GM18499 (cell line): ENCODE results near the gene REPS1.
"Not testable (repeated sequence)": the region's sequence is repeated elsewhere in the genome, so short reads cannot be mapped to it uniquely, and the experiment has no call there.

ENCODE experiments used
- ATAC-seq: cut with Tn5 transposase; IDR thresholded peaks from one replicate; pipeline ENCODE4 v1.9.1; 2021; ENCODE audit warnings: moderate number of reproducible peaks; ENCODE audit not compliant: insufficient read depth, unreplicated experiment

The REPS1 gene

DNA sequence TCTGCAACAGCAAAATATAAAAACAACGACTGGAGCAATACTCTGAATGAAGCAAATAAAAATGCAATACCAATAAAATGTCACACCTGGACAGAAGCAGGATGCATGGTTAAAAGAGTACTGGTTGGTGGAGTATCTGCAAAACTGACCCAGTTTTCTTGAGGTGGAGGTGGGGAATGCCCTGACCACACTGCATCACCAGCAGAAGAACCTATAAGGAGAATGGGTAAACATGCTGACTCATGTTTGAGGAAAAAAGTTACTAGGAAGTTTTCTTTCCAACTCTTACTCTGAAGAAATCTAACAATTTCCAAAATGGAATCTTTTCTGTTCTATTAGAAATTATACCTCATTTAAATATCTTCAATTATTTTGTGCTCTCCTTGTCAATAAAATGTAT, 43.6 kb downstream of the REPS1 start:
- ATAC-seq, result no peak

DNA sequence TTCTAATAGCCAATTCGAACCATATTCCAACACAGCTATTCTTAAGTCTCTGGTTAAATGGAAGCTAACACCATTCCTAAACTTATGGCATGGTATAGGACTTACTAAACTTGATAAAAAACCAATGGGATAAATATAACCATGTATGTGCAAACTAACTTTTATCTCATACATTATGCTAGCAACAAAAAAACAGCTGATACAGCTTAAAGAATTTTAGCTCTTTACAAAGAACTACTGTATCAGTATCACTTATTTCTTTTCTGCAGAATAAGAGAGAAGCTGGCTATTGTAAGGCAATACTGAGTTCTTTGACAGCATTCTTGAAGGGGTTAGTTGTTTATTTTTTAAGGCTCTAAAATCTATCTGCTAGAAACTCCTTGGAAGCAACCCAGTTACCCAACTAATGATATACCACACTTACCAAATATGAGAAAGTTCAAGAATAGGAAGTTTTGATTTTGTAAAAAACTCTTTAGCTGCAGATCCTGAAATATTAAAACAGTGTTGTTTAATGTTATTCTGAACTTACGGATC, 44.9 kb downstream of the REPS1 start:
- no peak for ATAC-seq

DNA sequence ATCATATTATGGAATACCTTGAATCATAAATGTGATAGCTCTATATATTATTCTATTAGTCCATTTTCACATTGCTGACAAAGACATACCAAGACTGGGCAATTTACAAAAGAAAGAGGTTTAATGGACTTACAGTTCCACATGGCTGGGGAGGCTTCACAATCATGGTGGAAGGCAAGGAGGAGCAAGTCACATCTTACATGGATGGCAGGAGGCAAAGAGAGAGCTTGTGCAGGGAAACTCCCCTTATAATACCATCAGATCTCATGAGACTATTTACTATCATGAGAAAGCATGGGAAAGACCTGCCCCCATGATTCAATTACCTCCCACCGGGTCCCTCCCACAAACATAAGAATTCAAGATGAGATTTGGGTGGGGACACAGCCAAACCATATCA, 51.2 kb downstream of the REPS1 start:
- ATAC-seq, result not testable (repeated sequence)

DNA sequence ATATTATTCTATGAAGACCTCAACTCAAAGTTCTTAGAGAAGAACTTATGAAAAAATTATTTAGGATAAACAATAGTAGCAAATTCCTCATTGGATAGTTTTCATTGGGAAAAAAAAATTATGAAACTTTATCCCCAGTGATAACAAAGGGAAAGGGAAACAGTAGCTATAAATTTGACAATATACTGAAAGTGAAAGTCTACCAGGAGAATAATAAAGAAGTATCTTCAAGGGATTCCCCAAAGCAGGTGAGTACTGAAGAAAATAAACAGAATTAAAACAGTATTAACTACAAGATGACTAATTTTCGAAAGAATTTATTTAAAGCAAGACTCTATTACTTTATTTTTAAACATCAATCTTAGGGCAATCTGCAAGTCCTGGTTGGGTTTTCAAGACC, 56.4 kb downstream of the REPS1 start:
- no peak for ATAC-seq

DNA sequence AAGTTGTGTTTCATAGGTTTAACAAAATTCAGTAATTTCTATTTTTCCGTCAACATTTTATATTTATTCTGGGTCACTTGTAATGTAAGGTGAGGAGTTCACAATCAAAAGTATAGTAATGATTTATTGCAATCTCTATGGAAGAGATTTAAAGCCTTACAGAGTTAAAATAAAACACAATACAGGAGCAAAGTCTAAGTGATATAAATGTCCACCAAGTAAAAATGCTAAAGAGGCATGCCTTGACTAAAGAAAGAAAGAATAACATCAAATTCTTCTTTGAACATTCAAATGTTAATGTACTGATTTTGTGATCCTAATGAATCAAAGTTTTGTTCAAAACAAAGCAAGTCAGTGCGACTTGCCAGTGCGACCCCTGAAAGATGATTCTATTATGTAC, 61.5 kb downstream of the REPS1 start:
- ATAC-seq, result no peak

DNA sequence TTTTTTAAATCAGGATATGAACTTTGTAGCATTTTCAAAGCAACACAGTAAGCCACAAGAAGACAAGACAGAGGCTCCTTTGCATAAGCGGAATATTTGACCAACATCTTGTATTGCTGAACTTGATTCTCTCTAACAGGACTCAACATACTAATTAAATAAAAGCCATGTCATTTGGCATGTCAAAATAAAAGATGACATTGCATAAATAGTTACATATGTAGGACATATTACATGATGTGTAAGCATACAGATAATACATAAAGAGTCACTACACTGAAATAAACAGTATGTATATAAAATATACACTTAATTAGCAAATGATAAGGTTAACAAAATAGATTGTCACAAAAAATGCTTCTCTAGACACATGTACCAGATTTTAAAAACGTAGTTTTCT, 62.2 kb downstream of the REPS1 start:
- no peak for ATAC-seq

DNA sequence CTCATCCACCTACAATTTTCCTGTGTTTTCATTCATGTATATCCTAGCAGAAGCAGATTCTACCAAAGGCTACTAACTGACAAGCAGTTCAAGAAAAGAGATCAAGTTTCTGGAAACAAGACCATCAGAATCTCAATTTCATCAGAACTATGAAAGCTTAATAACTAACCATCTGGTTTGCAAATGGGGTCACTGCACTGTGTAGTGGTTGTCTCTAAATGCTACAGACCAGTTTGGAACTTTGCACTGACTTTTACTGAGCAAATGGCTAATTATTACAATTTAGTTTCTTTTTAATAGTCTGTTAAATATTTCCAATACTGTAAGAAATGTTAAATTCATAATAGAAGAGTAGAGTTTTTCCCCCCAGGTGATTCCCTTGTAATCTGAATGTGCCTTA, 64.5 kb downstream of the REPS1 start:
- no peak for ATAC-seq

DNA sequence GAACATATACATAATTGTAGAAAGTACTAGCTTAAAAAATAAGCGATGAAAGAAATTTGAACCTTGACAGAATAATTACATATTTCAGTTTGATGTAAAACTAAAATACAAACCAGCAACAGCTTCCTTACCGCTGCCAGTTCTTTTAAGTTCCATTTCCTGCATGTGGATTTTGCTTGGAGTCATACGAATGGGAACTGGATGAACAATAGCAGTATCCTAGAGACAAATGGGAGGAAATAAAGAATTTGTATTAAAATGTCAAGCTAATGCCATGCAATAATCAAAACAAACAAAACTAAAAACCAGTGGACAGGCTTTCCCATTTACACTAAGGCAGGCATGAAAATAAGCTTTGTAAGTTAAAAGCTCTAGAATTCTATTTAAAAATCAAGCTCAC, 67.1 kb downstream of the REPS1 start:
- no peak for ATAC-seq

DNA sequence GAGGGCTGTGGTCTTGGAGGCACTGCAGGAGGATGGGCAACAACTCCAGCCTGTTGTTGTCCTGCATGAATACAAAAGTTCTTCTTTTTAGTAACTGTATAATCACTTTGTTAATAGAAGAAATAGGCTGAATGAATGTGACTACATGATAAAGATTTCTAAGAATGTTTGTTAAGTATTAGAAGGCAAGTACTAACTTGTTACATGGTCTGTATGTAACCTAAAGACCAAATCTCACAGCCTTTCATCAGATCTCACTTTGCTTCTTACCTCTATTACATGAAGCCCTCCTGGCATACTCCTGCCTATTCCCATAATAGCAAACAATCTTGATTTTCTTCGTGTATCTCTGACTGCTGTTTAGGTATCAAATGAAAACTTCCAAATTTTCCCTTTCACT, 73.4 kb downstream of the REPS1 start:
- no peak for ATAC-seq

DNA sequence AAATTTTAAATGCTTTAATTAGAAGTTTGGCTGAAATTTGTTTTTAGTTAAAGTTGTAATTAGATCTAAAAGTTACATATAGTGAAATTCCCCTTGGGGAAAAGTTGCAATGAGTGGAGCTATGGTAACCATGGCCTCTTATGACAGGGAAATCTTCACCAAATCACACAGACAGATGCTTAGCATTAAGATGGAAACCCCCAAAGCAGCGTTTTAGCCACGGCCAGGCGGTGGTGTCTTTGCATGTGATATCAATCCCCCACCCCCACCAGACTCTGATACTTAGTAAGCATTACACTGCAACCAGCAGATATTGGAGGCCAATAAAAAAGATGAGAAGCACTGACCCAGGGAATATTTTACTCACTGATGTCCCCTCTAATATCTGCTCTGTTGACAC, 75.7 kb downstream of the REPS1 start:
- no peak for ATAC-seq

DNA sequence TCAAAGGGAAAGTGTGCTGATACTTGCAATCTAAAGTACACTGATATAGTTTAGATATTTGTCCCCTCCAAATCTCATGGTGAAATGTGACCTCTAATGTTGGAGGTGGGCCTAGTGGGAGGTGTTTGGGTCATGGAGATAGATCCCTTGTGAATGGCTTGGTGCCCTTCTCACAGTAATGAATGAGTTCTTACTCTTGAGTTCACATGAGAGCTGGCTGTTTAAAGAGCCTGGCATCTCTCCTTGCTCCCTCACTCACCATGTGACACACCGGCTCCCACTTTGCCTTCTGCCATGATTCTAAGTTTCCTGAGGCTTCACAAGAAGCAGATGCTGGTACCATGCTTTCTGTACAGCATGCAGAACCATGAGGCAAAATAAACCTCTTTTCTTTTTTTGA, 78.1 kb downstream of the REPS1 start:
- no peak for ATAC-seq

DNA sequence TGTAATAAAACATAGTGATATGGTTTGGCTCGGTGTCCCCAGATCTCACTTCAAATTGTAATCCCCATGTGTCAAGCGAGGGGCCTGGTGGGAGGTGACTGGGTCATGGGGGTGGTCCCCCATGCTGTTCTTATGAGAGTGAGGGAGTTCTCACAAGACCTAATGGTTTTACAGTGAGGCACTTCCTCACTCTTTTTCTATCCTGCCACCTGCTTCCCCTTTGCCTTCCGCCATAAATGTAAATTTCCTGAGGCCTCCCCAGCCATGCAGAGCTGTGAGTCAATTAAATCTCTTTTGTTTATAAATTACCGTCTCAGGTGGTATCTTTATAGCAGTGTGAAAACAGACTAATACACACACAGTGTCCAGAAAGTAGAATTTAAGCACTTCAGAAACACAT, 78.5 kb downstream of the REPS1 start:
- ATAC-seq, result no peak

DNA sequence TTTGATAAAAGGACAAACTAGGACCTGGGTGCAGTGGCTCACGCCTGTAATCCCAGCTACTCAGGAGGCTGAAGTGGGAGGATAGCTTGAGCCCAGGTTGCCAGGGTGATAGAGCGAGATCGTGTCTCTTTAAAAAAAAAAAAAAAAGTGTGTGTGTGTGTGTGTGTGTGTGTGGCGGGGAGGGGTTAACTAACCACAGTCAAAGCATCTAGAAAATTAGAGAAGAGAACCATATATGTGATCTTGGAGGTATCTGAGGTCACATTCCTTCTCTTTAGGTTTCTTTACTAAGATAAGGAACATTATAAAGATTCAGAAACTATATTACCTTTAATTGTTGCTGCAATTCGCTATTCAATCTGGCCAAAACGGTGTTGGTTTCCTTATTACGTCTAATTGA, 80.9 kb downstream of the REPS1 start:
- no peak for ATAC-seq

DNA sequence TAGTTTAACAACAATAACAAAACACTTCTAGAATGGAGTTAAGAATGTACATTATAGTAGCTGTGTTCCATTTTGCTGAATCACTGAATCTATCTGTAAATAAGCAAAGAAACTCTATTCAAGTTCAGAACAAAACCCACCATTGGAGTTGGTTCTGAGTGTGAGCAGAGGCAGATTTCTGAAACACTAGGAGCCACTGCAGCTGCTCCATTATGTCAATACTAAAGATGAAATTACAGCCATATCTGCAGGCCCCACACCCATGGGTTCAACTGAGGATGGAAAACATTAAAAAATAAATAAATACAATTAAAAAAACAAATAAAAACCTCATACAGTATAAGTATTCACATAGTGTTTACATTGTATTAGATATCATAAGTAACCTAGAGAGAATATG, 91.0 kb downstream of the REPS1 start:
- ATAC-seq, result no peak

DNA sequence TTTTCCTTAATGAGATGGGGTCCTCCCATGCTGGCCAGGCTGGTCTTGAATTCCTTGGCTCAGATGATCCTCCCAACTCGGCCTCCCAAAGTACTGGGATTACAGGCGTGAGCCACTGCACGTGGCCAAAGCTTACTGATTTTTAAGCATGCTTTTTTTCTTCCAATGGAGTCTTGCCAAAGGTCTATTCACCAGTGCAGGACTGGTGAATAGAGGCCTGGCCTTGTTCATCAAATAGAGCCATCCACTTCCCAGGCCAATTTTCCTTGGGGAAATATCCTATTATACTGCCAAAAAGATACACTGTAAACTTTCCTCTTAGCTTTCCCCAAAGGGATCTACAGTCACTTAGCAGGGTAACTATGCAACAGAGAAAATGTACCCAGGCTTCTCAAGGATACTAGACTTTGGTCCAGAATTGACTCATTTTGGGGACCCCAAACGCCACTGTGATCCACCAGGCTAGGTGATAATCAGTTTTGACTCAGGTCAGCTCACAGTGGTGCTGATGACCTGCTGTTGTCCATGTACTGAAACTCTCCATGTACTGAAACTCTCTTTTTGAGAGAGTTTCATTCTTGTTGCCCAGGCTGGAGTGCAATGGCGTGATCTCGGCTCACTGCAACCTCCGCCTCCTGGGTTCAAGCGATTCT, 91.8 kb downstream of the REPS1 start:
- ATAC-seq, result no peak

DNA sequence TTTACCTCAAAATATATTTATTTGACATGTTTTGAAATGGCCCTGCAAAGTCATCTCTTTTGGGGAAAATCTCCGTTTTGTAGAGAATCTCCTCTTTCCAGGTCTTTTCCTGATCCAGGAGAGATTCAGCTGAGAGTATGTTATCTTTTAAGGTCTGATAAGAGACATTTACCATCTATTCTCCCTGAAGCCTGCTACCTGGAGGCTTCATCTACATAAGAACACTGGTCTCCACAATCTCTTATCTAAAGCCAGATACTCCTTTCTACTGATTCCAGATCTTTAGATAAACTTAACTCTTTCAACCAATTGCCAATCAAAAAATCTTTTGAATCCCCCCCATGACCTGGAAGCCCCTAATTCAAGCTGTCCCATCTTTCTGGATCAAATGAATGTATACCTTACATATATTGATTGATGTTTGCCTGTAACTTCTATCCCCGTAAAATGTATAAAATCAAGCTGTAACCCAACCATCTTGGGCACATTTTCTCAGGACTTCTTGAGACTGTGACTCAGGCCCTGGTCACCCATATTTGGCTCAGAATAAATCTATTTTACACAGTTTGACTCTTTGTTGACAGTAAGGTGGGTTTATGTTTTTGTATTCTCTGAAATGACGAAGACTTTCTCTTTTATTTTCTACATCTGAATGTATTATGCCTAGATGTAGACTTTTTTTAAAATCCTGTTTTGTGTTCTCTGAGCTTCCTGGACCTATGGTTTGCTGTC, 96.6 kb downstream of the REPS1 start:
- ATAC-seq, result no peak

DNA sequence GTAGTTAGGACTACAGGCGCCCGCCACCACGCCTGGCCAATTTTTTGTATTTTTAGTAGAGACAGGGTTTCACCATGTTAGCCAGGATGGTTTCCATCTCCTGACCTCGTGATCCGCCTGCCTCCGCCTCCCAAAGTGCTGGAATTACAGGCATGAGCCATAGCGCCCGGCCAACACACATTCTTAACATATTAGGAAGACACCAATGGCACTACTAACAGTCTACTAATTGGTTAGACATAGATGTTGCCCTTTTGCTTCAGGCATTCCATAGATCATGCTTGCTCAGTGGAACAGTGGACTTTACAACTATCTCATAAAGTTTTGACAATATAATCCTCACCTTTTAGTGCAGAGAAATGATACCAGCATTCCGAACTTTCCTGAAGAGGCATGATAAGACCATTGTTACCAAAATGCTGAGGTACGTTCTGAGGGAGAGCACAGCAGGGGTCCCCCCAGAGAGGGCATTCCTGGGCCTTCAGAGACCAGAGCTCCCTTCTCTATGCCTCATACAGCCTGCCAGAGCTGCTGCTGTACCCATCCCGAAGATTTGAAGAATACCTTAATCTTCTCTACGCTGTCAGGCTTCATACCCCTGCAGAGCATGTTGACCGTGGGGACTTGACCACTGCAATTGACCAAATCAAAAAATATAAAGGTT, 102.8 kb downstream of the REPS1 start:
- no peak for ATAC-seq

DNA sequence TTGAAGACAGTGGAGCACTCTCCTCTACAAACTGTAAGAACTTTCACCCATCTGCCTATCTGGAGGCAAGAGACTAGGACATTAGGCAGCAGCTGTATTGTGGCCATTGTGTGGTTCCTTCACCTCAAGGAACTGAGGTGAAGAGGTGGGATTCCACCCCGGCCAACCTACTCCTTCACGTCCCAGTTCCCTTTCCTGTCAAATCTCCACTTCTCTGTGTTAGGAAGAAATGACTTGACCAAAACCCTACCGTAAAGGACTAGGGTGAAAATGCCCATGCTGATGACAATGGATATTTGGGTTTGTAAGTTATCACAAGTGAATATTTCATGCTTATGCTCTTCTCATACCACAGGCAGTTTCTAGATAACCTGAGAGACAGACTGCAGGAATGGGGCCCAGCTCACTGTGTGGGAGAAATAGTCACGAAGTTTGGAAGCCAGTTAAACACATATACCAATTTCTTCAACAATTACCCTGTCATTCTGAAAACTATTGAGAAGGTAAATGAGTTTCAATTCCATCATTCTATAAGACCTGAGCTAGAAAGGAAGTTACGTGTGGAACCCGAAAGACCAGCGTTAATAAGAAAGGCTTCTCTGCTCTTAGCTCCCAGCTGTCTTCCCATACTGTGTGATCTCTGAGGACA, 105.6 kb downstream of the REPS1 start:
- peak; percentile 61 for ATAC-seq

DNA sequence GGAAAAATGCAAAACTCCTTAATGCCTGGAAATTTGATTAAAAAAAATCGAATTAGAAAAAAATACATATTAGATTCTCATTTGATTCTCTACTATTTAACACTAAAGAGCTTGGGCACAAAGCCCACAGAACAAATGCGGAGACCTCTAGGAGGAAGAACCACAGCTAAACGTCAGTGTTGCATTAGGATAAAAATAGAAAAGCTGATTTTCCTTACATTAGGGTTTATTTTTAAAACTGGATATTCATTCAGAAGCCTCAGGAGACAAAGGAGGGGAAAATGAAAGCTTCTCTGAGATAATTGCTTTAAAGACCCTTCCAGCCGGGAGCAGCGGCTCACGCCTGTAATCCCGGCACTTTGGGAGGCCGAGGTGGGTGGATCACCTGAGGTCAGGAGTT, 114.9 kb downstream of the REPS1 start:
- ATAC-seq, result no peak

DNA sequence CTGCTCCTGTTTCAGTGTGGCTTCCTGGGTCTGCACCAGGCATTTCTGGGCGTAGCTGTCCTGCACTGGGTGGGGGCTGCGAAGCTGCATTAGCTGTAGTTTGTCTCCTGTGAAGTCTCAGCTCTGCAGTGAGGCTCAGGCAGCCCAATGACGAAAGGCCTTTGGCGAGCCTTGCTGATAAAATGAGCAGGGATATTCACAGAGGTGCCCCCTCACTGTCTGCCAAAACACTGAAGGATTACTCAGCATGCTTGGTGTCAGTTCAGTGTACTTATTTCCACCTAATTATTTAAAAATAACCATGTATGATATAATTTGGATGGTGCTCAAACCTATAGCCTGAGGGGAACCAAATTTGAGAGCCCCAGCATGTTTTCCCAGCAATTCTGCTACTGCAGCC, 118.7 kb downstream of the REPS1 start:
- no peak for ATAC-seq

DNA sequence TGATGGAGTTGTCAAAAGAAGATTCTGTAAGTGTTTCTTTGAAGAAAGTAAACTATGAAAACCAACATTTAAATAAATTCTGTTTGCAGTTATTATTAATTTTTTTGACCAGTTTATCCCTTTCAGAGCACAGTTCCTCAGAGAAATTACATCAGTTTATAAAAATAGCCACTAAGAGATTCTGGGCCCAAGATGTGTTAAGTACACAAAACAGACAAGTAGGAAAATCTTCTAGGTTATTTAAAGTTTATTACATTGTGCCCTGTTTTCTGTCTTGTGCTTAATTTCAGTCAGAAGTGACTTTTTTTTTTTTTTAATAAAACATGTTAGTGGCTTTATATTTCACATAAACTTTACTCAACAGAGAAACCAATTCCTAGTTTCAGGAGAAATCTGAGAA, 119.9 kb downstream of the REPS1 start:
- ATAC-seq, result no peak
